IMR-90 (cell line): ENCODE measurements around the gene NTRK3.

Experiments
- ELK1 ChIP-seq: fragments of 150-350 bp; IDR thresholded peaks from 2 replicates; pipeline ENCODE4 v1.6.1; 2016; ENCODE audit warnings: low read depth, mild to moderate bottlenecking, low read length, moderate library complexity, borderline replicate concordance
- FOS ChIP-seq: fragments of 150-350 bp; IDR thresholded peaks from 2 replicates; pipeline ENCODE4 v1.6.1; 2016; ENCODE audit warnings: low read depth, low read length
- POLR2A ChIP-seq: IDR thresholded peaks from 2 replicates; pipeline ENCODE4 v1.6.1; 2012; ENCODE audit warnings: mild to moderate bottlenecking, low read depth, low read length
- RAD21 ChIP-seq: IDR thresholded peaks from 2 replicates; pipeline ENCODE4 v1.6.1; 2012; ENCODE audit warnings: low read length, improper control_type of control experiment
- TF ChIP-seq, protein P1 (sequence below): conservative IDR thresholded peaks from 2 replicates; pipeline ENCODE4 v1.5.1; 2012; ENCODE audit warnings: mild to moderate bottlenecking, low read depth, low read length, improper control_type of control experiment

DNA sequence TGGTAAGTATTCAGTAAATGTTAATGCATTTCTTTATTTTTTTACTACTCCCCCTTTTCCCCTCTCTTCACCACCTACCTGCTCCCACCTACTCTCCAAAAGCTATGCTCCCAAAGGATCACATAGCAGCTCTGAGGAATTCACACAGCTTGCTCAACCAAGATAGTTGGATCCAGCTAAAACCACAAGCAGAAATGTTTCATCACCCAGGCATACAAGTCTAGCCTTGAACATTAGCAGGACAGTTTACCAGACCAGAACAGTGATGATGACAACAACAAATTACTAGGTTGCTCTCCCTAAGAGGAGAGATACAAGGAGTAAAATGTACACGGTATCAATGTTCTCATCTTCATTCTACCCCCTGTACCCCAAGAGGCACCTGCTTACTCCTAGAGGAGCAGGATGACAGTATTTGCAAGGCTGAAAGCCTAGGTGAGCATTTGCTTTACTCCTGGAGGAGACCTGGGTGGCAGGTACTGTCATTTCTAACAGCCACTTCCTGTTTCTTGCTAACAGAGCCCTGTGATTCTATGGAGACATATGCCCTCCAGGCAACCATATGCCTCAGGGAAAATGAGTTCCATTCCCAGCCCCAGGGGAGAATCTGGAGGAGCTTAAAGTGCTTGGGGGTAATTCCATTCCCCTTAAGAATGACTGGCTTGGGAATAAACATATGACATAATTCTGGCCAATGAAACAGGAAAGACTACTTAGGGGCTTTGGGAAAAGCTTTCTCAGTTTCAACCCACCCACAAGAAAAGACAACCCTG lies 237.5 kb downstream of the NTRK3 start:
- TF ChIP-seq RAD21: no peak
- TF ChIP-seq, protein P1, sequence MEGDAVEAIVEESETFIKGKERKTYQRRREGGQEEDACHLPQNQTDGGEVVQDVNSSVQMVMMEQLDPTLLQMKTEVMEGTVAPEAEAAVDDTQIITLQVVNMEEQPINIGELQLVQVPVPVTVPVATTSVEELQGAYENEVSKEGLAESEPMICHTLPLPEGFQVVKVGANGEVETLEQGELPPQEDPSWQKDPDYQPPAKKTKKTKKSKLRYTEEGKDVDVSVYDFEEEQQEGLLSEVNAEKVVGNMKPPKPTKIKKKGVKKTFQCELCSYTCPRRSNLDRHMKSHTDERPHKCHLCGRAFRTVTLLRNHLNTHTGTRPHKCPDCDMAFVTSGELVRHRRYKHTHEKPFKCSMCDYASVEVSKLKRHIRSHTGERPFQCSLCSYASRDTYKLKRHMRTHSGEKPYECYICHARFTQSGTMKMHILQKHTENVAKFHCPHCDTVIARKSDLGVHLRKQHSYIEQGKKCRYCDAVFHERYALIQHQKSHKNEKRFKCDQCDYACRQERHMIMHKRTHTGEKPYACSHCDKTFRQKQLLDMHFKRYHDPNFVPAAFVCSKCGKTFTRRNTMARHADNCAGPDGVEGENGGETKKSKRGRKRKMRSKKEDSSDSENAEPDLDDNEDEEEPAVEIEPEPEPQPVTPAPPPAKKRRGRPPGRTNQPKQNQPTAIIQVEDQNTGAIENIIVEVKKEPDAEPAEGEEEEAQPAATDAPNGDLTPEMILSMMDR: no peak
- TF ChIP-seq FOS: no peak
- TF ChIP-seq POLR2A: no peak
- TF ChIP-seq ELK1: no peak
